A549 (cell line): ENCODE measurements around the gene BCAT1. TPM values are rescaled to one million over a fixed set of nuclear protein-coding genes. Genes with fewer than 3 reads are reported as not detected.

Source experiments
- ATAC-seq, 2 experiments: fragments of 200-7000 bp in 1 of 2; fragments of >200 bp in 1 of 2; cut with Nextera tagmentation in 1 of 2; cut with Tn5 transposase in 1 of 2; 3 replicates each; pipeline versions ENCODE4 v1.8.0 to v1.9.1; 2018 to 2020; ENCODE audit warnings: mild to moderate bottlenecking in 1 of 2, moderate library complexity in 1 of 2
- CTCF ChIA-PET: fragments of 300-600 bp; sonication (Branson Sonifier 250); formaldehyde crosslinking; extraction: SDS; loops from one replicate; lab custom pipeline; 2021; ENCODE audit warnings: antibody characterized with exemption, inconsistent platforms; lab: Yijun Ruan, JAX
- POLR2A ChIA-PET: fragments of 350-600 bp; formaldehyde crosslinking; extraction: SDS; loops from one replicate; lab custom pipeline; 2021; ENCODE audit warnings: antibody characterized with exemption, inconsistent platforms; lab: Yijun Ruan, JAX
- DNase-seq, 2 experiments: peaks; one replicate each; pipeline versions ENCODE4 v3.0.0 to v3.0.0-alpha.2; 2011 to 2016; ENCODE audit warnings: low read depth in 1 of 2, low spot score in 1 of 2
- FAIRE-seq: peaks from 2 replicates; lab custom pipeline; 2011; peaks lifted over from hg19 to GRCh38; lab: Jason Lieb, UNC
- H3K27ac ChIP-seq, 2 experiments: fragments of >200 bp; sonication (Bioruptor Twin); formaldehyde crosslinking; 3 replicates each; pipeline ENCODE4 v1.5.1; 2016 to 2017
- H3K4me1 ChIP-seq: fragments of >200 bp; sonication (Bioruptor Twin); formaldehyde crosslinking; 3 replicates; pipeline ENCODE4 v1.6.1; 2016
- H3K4me2 ChIP-seq: fragments of >200 bp; sonication (Bioruptor Twin); formaldehyde crosslinking; 3 replicates; pipeline ENCODE4 v1.6.1; 2016
- H3K4me3 ChIP-seq: fragments of >200 bp; sonication (Bioruptor Twin); formaldehyde crosslinking; 3 replicates; pipeline ENCODE4 v1.5.1; 2016
- H3K9me3 ChIP-seq: fragments of >200 bp; sonication (Bioruptor Twin); formaldehyde crosslinking; 3 replicates; pipeline ENCODE4 v1.6.1; 2016
- BHLHE40 ChIP-seq: IDR thresholded peaks from 2 replicates; pipeline ENCODE4 v1.6.1; 2012; ENCODE audit warnings: low read depth, low read length, inconsistent platforms
- CHD2 ChIP-seq: fragments of 150-350 bp; IDR thresholded peaks from 2 replicates; pipeline ENCODE4 v1.6.1; 2014; ENCODE audit warnings: low read length; ENCODE audit not compliant: partially characterized antibody
- ESRRA ChIP-seq: fragments of 150-350 bp; IDR thresholded peaks from 2 replicates; pipeline ENCODE4 v1.6.1; 2014; ENCODE audit warnings: mild to moderate bottlenecking, low read length, borderline replicate concordance
- FOSL2 ChIP-seq, 2 experiments: fragments of 450-650 bp in 1 of 2; fragments of >200 bp in 1 of 2; sonication (Bioruptor Twin) in 1 of 2; formaldehyde crosslinking; IDR thresholded peaks; 2 replicates each; pipeline versions ENCODE4 v1.5.0 to v1.6.1; 2016 to 2020; ENCODE audit warnings: mild to moderate bottlenecking in 1 of 2, moderate library complexity in 1 of 2
- FOXS1 ChIP-seq: fragments of 250-450 bp; sonication (Bioruptor Pico); IDR thresholded peaks from 2 replicates; pipeline ENCODE4 v1.5.0; 2020; ENCODE audit warnings: mild to moderate bottlenecking, moderate library complexity
- HDAC2 ChIP-seq: fragments of 200-600 bp; sonication (generic); IDR thresholded peaks from 2 replicates; pipeline ENCODE4 v1.6.1; 2016
- HEYL ChIP-seq: fragments of 250-450 bp; sonication (Bioruptor Pico); IDR thresholded peaks from 2 replicates; pipeline ENCODE4 v1.8.0; 2021; ENCODE audit warnings: mild to moderate bottlenecking, moderate library complexity
- HOXA7 ChIP-seq: fragments of 250-450 bp; sonication (Bioruptor Pico); IDR thresholded peaks from 2 replicates; pipeline ENCODE4 v1.5.0; 2020; ENCODE audit warnings: mild to moderate bottlenecking, moderate library complexity
- KDM1A ChIP-seq: fragments of 200-600 bp; sonication (generic); IDR thresholded peaks from 2 replicates; pipeline ENCODE4 v1.6.1; 2016; ENCODE audit warnings: low read depth, mild to moderate bottlenecking
- MYC ChIP-seq: IDR thresholded peaks from 2 replicates; pipeline ENCODE4 v1.6.1; 2012; ENCODE audit warnings: mild to moderate bottlenecking, inconsistent platforms, low read length, improper control_type of control experiment, borderline replicate concordance
- POLR2AphosphoS2 ChIP-seq: conservative IDR thresholded peaks from 2 replicates; pipeline ENCODE4 v1.6.1; 2012; ENCODE audit warnings: low read length, improper control_type of control experiment, inconsistent platforms
- RNF2 ChIP-seq: fragments of 200-600 bp; sonication (generic); IDR thresholded peaks from 2 replicates; pipeline ENCODE4 v1.6.1; 2016; ENCODE audit warnings: low read depth, mild to moderate bottlenecking, antibody characterized with exemption, moderate library complexity, borderline replicate concordance
- SREBF2 ChIP-seq: fragments of 450-650 bp; IDR thresholded peaks from 2 replicates; pipeline ENCODE4 v1.6.1; 2014; ENCODE audit warnings: mild to moderate bottlenecking, moderate library complexity
- TP53 ChIP-seq: fragments of 250-450 bp; sonication (Bioruptor Pico); IDR thresholded peaks from 2 replicates; pipeline ENCODE4 v1.5.0; 2021; ENCODE audit warnings: mild to moderate bottlenecking, moderate library complexity
- ZNF302 ChIP-seq: fragments of 250-450 bp; sonication (Bioruptor Pico); IDR thresholded peaks from 2 replicates; pipeline ENCODE4 v1.9.0; 2021; ENCODE audit warnings: inconsistent platforms, mild to moderate bottlenecking, moderate library complexity
- WGBS: methylation state at CpG from one replicate; pipeline ENCODE4 v1.1.6; 2017; ENCODE audit errors: missing lambda C conversion rate; 5-methylcytosine and 5-hydroxymethylcytosine counted together
- polyA plus RNA-seq, 4 experiments: library from polyadenylated mRNA; depleted of rRNA in 3 of 4; stranded (reverse); fragments of >200 nt; fragmentation: RNase III in 1 of 4; extraction: RNeasy Plus Mini Kit Qiagen cat#74134 plus additional on column Dnase treatment in 1 of 4; gene quantifications; 2 replicates in 3 of 4; 3 replicates in 1 of 4; pipeline ENCODE4 v1.2.3, GENCODE V29; 2011 to 2017
- TF ChIP-seq, protein P1 (sequence below): IDR thresholded peaks from 2 replicates; pipeline ENCODE4 v1.6.1; 2012; ENCODE audit warnings: low read depth, borderline replicate concordance
- TF ChIP-seq, protein P2 (sequence below): fragments of 200-600 bp; sonication (generic); IDR thresholded peaks from 2 replicates; pipeline ENCODE4 v1.6.1; 2016; ENCODE audit warnings: antibody characterized with exemption, mild to moderate bottlenecking, moderate library complexity
- TF ChIP-seq, protein P3 (sequence below): IDR thresholded peaks from 2 replicates; pipeline ENCODE4 v1.6.1; 2012
- TF ChIP-seq, protein P4 (sequence below): fragments of 250-450 bp; sonication (Bioruptor Pico); IDR thresholded peaks from 2 replicates; pipeline ENCODE4 v1.5.0; 2021; ENCODE audit warnings: mild to moderate bottlenecking, moderate library complexity, borderline replicate concordance
- TF ChIP-seq, protein P5 (sequence below): fragments of >200 bp; sonication (Bioruptor Twin); formaldehyde crosslinking; IDR thresholded peaks from 3 replicates; pipeline ENCODE4 v1.5.1; 2016

The BCAT1 gene
- polyA plus RNA-seq, 2 of the 4 experiments (the other 2 are of a cell fraction): 10.5 to 14.6 TPM

DNA sequence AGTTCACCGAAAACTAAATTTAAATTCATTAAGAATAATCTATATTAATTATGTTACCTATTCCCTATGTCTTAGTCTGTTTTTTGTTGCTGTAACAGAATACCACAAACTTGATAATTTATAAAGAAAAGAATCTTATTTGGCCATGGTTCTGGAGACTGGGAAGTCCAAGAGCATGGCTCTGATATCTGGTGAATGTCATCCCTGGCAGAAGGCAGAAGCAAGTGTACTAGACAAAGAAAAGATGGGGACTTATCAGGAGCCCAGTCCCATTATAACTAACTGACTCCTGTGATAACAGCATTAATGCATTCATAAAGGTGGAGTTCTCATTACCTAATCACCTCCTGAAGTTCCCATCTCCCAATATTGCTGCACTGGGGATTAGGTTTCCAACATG is 33.3 kb upstream of the BCAT1 start:
- H3K27ac ChIP-seq: no peak overlapping the region
- DNase-seq (no peak), ATAC-seq (no peak), FAIRE-seq (no peak)
- WGBS: 47% methylated on average over 1 of the region's 1 CpG
- H3K4me2 ChIP-seq: no peak overlapping the region
- POLR2A ChIA-PET: no interaction called here
- H3K9me3 ChIP-seq: no peaks in the 10 kb centered on the region
- CTCF ChIA-PET: interaction anchor here (2.8 kb wide), 1 partner anchor 10 kb away, joined by 14 read pairs; no protein-coding TSS in a partner anchor
- H3K4me3 ChIP-seq: no peak overlapping the region
- TF ChIP-seq HOXA7 (CRISPR knock-in tag) (no peak), POLR2AphosphoS2 (no peak), HDAC2 (no peak), FOSL2 (IDR thresholded peaks at IDR 0.05) (no peak), FOSL2 (CRISPR knock-in tag; IDR thresholded peaks at IDR 0.05) (no peak), MYC (no peak), FOXS1 (CRISPR knock-in tag) (no peak), HEYL (CRISPR knock-in tag) (no peak), SREBF2 (no peak), ESRRA (no peak), BHLHE40 (no peak), CHD2 (no peak), ZNF302 (CRISPR knock-in tag) (no peak), TP53 (no peak), KDM1A (no peak), RNF2 (no peak)
- TF ChIP-seq, protein P1, sequence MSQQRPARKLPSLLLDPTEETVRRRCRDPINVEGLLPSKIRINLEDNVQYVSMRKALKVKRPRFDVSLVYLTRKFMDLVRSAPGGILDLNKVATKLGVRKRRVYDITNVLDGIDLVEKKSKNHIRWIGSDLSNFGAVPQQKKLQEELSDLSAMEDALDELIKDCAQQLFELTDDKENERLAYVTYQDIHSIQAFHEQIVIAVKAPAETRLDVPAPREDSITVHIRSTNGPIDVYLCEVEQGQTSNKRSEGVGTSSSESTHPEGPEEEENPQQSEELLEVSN: no peak
- TF ChIP-seq, protein P2, sequence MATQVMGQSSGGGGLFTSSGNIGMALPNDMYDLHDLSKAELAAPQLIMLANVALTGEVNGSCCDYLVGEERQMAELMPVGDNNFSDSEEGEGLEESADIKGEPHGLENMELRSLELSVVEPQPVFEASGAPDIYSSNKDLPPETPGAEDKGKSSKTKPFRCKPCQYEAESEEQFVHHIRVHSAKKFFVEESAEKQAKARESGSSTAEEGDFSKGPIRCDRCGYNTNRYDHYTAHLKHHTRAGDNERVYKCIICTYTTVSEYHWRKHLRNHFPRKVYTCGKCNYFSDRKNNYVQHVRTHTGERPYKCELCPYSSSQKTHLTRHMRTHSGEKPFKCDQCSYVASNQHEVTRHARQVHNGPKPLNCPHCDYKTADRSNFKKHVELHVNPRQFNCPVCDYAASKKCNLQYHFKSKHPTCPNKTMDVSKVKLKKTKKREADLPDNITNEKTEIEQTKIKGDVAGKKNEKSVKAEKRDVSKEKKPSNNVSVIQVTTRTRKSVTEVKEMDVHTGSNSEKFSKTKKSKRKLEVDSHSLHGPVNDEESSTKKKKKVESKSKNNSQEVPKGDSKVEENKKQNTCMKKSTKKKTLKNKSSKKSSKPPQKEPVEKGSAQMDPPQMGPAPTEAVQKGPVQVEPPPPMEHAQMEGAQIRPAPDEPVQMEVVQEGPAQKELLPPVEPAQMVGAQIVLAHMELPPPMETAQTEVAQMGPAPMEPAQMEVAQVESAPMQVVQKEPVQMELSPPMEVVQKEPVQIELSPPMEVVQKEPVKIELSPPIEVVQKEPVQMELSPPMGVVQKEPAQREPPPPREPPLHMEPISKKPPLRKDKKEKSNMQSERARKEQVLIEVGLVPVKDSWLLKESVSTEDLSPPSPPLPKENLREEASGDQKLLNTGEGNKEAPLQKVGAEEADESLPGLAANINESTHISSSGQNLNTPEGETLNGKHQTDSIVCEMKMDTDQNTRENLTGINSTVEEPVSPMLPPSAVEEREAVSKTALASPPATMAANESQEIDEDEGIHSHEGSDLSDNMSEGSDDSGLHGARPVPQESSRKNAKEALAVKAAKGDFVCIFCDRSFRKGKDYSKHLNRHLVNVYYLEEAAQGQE: no peak
- TF ChIP-seq, protein P3, sequence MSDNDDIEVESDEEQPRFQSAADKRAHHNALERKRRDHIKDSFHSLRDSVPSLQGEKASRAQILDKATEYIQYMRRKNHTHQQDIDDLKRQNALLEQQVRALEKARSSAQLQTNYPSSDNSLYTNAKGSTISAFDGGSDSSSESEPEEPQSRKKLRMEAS: no peak
- TF ChIP-seq, protein P4, sequence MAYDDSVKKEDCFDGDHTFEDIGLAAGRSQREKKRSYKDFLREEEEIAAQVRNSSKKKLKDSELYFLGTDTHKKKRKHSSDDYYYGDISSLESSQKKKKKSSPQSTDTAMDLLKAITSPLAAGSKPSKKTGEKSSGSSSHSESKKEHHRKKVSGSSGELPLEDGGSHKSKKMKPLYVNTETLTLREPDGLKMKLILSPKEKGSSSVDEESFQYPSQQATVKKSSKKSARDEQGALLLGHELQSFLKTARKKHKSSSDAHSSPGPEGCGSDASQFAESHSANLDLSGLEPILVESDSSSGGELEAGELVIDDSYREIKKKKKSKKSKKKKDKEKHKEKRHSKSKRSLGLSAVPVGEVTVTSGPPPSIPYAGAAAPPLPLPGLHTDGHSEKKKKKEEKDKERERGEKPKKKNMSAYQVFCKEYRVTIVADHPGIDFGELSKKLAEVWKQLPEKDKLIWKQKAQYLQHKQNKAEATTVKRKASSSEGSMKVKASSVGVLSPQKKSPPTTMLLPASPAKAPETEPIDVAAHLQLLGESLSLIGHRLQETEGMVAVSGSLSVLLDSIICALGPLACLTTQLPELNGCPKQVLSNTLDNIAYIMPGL (CRISPR knock-in tag): no peak
- TF ChIP-seq, protein P5, sequence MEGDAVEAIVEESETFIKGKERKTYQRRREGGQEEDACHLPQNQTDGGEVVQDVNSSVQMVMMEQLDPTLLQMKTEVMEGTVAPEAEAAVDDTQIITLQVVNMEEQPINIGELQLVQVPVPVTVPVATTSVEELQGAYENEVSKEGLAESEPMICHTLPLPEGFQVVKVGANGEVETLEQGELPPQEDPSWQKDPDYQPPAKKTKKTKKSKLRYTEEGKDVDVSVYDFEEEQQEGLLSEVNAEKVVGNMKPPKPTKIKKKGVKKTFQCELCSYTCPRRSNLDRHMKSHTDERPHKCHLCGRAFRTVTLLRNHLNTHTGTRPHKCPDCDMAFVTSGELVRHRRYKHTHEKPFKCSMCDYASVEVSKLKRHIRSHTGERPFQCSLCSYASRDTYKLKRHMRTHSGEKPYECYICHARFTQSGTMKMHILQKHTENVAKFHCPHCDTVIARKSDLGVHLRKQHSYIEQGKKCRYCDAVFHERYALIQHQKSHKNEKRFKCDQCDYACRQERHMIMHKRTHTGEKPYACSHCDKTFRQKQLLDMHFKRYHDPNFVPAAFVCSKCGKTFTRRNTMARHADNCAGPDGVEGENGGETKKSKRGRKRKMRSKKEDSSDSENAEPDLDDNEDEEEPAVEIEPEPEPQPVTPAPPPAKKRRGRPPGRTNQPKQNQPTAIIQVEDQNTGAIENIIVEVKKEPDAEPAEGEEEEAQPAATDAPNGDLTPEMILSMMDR: no peak
- no peaks in the 10 kb centered on the region for H3K4me1 ChIP-seq
